Erythroblast (primary cell): ENCODE data around the gene SCN1B.

Experiments used
- DNase-seq, 2 experiments: peaks; one replicate each; lab custom pipeline; 2025; lab: John Stamatoyannopoulos, UW
- GATA1 ChIP-seq: IDR thresholded peaks from 2 replicates; pipeline ENCODE4 v1.6.1; 2011; ENCODE audit warnings: low read depth, mild to moderate bottlenecking, control low read depth, low read length, moderate library complexity
- POLR2A ChIP-seq: IDR thresholded peaks from 2 replicates; pipeline ENCODE4 v1.6.1; 2011; ENCODE audit warnings: mild to moderate bottlenecking, low read length

Gene SCN1B

GRCh38 chr19:35069696-35070095 lies 39.4 kb downstream of the SCN1B start:
- DNase-seq: no peak

GRCh38 chr19:35070471-35070870 lies 40.2 kb downstream of the SCN1B start:
- TF ChIP-seq GATA1: no peak
- DNase-seq: no peak

More at GRCh38 chr19:35069696-35070095, 39.4 kb downstream of the SCN1B start:
- no peak for TF ChIP-seq POLR2A
- TF ChIP-seq GATA1: no peak

DNA sequence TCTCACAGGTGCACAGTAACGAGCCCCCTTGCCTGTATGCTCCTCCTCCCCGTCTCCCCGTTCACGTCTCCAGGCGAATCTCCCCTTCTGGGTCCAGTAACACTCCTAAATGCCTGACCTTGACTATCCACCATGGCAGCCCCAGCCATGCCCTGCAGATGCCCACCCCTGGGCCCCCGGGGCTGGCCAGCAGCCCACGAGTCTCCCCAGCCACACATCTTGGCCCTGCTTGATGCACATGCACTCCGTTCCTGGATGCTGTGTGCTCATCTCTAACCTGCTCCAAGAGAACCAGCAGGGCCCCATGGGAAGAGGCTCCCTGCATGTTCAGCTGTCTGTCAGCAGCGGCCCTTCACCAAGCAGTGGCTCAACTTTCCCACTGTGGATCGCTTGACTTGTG lies 43.2 kb downstream of the SCN1B start:
- TF ChIP-seq GATA1: no peak
- TF ChIP-seq POLR2A: no peak
- DNase-seq: no peak

DNA sequence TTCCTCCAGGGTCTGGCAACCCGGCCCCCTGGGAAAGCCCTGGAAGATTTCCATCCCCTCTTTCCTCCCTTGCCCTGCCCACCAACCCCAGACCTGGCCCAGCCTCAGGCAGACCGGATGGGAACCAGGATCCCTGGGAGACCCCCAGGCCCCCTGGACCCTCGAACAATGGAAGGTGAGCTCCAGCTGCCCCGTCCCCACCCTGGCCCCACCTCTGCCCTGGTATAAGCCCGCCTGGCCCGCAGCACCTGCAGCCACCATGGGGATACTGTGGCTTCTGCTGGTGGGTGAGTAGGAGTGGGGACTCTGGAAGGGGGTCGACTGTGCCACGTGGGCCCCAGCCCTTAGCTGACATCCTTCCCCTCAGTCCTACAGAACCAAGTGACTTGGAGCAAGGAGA lies 43.7 kb downstream of the SCN1B start:
- DNase-seq: no peak
- no peak for TF ChIP-seq GATA1
- no peak for TF ChIP-seq POLR2A

DNA sequence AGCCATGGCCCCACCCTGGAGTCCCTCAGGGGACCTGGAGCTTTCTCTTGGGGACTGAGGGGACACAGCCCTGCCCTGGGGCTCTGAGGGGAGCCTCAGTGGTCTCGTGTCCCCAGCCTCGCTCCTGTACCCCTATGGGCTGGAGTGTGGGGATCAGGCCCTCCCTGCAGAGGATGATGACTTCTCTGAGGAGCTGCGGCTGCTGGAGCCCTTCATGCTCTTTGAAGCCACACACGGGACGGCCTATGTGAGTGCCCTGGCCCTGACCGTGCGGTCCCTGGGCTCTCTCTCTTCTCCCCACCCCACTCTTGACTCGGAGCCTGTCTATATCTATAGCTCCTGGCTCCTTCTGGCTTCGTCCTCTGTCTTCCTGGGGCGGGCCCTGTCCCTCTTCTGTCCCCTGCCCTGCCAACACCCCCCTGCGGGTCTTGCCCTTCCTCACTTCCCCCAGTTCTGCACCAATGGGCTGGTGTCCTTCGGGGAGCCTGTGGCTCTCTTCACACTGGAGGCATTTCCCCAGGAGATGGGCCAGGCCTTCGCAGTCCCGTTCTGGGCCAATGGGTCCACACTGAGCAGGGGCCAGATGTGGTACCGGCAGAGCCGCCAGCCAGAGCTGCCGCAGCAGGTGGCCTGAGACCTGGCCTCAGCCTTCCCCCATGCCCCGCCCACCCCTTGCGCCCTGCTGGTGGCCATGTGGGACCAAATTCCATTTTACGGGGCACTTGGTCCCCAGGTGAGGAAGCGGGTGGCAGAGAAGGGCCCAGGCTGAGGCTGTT lies 44.3 kb downstream of the SCN1B start:
- TF ChIP-seq POLR2A (no peak), GATA1 (no peak)
- no peak for DNase-seq

DNA sequence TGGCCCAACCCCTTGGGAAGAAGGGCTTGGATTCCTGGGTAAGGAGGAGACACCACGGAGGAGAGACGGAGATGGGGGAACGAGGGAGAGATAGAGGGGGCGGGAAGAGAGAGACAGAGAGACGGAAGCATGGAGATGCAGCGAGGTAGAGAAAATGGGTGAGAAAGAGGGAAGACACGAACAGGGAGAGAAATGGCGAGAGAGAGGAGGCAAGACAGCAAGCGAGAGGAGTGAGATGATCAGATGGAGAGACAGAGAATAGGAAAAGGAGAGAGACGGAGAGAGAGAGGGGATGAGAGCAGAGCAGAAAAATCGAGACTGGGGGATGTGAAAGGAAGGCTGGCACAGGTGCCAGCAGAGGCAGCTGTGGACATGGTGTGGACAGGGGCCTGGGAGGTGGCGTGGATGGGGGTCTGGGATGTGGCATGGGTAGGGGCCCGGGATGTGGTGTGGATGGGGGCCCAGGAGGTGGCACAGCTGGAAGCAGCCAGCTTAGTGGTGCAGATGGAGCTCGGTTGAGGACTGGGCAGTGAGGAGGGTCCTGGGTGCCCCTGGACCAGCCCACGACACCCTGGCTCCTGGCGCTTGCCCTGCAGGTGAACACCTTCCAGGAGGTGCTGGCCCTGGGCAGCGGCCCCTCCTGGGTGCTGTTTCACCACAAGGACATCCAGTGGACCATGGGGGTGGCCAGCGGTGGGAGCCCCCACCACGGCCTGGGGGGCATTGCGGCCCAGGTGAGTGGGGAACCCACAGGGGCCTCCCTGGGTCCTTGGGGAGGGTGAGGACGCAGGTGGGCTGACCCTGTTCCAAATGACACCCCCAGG lies 45.1 kb downstream of the SCN1B start:
- TF ChIP-seq POLR2A (no peak), GATA1 (no peak)
- no peak for DNase-seq

GRCh38 chr19:35076026-35076370 lies 45.7 kb downstream of the SCN1B start:
- TF ChIP-seq POLR2A (no peak), GATA1 (no peak)

DNA sequence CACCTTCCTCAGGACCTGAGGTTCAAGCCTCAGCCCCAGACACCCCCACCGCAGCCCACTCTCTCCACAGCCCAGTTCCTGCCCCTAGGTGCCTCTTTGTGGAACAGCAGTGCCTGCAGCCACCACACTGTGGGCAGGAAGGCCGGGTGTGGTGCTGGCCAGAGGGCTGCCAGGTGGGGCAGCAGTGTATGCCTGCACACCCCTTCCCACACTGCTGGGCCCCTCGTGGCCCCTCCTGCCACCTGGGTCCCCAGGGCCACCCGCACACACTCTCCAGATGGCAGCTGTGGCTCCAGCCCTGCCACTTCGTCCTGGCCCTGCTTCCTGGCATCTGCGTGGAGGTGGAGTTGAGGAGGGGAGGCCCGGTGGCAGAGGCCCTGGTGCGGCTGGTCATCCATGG lies 46.4 kb downstream of the SCN1B start:
- no peak for DNase-seq
- TF ChIP-seq POLR2A: no peak
- TF ChIP-seq GATA1: no peak

More at GRCh38 chr19:35076026-35076370, 45.7 kb downstream of the SCN1B start:
- no peak for DNase-seq

DNA sequence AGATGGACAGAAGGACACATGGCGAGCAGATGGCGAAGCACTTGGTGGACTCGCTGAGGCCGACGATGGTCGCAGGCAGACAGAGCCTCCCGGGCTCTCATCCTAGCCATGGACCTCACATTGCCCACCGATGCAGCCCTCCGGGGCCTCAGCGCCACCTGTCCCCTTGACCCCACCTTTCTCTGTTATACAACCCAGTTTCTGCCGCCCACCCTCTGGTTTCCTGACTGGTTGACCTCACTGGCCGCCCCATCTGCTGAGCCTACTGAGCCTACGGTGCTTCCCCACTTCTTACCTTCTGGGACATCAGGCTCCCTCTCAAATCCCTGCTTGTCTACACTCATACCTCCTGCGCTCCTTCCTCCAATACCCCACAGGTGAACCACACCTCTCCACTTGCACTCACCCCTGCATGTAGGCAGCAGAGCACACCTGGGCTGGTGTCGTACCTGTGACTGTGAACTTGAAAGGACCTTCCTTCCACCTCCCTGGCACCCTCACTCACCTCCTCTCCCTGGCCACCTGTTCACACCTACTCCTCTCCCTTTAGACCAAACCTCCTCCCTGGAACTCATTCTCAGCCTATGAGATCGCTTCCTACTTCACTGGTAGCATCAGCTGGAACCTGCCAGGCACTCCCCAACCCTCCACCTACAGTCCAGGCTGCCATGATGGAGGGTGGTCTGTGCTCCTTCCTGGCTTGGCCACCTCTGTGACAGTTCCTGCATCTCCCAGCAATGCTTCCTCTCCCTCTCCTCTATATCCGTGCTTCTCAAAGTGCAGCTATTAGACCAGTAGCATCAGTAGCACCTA lies 47.3 kb downstream of the SCN1B start:
- no peak for DNase-seq
- no peak for TF ChIP-seq GATA1
- TF ChIP-seq POLR2A: no peak

GRCh38 chr19:35079826-35080225 lies 49.6 kb downstream of the SCN1B start:
- DNase-seq: no peak
- no peak for TF ChIP-seq POLR2A
- no peak for TF ChIP-seq GATA1

- DNase-seq: no peak
- TF ChIP-seq GATA1 (no peak), POLR2A (no peak)
Measured at GRCh38 chr19:35080613-35081170, 50.4 kb downstream of the SCN1B start.

DNA sequence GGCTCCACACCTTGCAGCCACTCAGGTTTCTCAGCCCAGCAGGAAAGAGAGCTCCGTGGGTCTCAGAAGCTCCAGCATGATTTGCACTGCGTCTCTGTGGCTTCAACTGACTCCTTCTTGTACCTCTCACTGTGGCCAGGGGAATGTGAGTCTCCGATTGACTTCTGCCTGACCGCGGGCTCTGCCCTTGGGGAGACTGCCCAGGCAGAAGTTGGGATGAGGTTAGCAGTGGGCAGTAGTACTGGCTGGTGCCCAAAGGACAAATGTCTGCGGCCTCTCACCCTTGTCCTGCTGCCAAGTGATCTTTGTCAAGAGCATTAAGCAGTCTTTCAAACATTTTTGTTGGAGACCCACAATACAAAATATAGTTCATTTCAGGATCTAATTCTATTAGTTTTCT lies 50.9 kb downstream of the SCN1B start:
- no peak for DNase-seq
- TF ChIP-seq POLR2A (no peak), GATA1 (no peak)

- no peak for TF ChIP-seq POLR2A
- no peak for TF ChIP-seq GATA1
- DNase-seq: no peak
Measured at GRCh38 chr19:35083691-35084508, 53.6 kb downstream of the SCN1B start.
